ENCODE results near the gene SNAI3.

Gene SNAI3

GRCh38 chr16:88698646-88699045 lies 12.3 kb upstream of the SNAI3 start:
- Histone ChIP-seq H3K4me3 (ENCODE audit: low read length) (no peak overlapping the region), H3K27ac (ENCODE audit: low read length) (no peak overlapping the region), H3K36me3 (replicated peaks; ENCODE audit: low read depth, low read length) (peaks cover 14% of the 10 kb centered on the region), H3K4me1 (ENCODE audit: low read length) (peaks cover 17% of the 10 kb centered on the region), H2AFZ (ENCODE audit: low read depth, low read length) (no peak overlapping the region), H3K4me2 (ENCODE audit: low read length) (no peak overlapping the region), H3K9me3 (ENCODE audit: insufficient read depth, low read length) (no peaks in the 10 kb centered on the region), H3K27me3 (ENCODE audit: low read depth, low read length) (no peaks in the 10 kb centered on the region), H3K9ac (ENCODE audit: low read length) (no peak overlapping the region), H4K20me1 (ENCODE audit: insufficient read depth, low read length) (no peaks in the 10 kb centered on the region), H3K79me2 (ENCODE audit: low read length) (peaks cover 16% of the 10 kb centered on the region; the same call in 1 of the 2 replicates)
- TF ChIP-seq EZH2phosphoT487 (IDR thresholded peaks at IDR 0.05; ENCODE audit: low read depth) (no peak), CTCF (IDR thresholded peaks at IDR 0.05; ENCODE audit: low read depth, low read length) (no peak)

GRCh38 chr16:88697831-88698615 lies 11.7 kb upstream of the SNAI3 start:
- no peaks in the 10 kb centered on the region for H4K20me1 ChIP-seq (ENCODE audit: insufficient read depth, low read length)

GRCh38 chr16:88697116-88697830 lies 11.0 kb upstream of the SNAI3 start:
- H3K36me3 ChIP-seq (replicated peaks; ENCODE audit: low read depth, low read length) = peaks cover 14% of the 10 kb centered on the region
- H3K4me3 ChIP-seq (ENCODE audit: low read length) = no peak overlapping the region
- H4K20me1 ChIP-seq (ENCODE audit: insufficient read depth, low read length) = no peaks in the 10 kb centered on the region
- peaks cover 2% of the 10 kb centered on the region; the same call in 1 of the 2 replicates for H3K27me3 ChIP-seq (ENCODE audit: low read depth, low read length)
- H3K9me3 ChIP-seq (ENCODE audit: insufficient read depth, low read length) = no peaks in the 10 kb centered on the region
- peaks cover 18% of the 10 kb centered on the region for H3K4me1 ChIP-seq (ENCODE audit: low read length)
- no peak overlapping the region for H3K4me2 ChIP-seq (ENCODE audit: low read length)
- peaks cover 8% of the 10 kb centered on the region; the same call in 1 of the 2 replicates for H3K79me2 ChIP-seq (ENCODE audit: low read length)
- no peak overlapping the region for H2AFZ ChIP-seq (ENCODE audit: low read depth, low read length)
- no peak overlapping the region for H3K9ac ChIP-seq (ENCODE audit: low read length)
- TF ChIP-seq EZH2phosphoT487 (IDR thresholded peaks at IDR 0.05; ENCODE audit: low read depth) = no peak
- no peak for TF ChIP-seq CTCF (IDR thresholded peaks at IDR 0.05; ENCODE audit: low read depth, low read length)
- H3K27ac ChIP-seq (ENCODE audit: low read length) = no peak overlapping the region

More at GRCh38 chr16:88697831-88698615, 11.7 kb upstream of the SNAI3 start:
- no peak overlapping the region for H3K4me3 ChIP-seq (ENCODE audit: low read length)
- H3K4me2 ChIP-seq (ENCODE audit: low read length) = no peak overlapping the region
- no peaks in the 10 kb centered on the region for H3K27me3 ChIP-seq (ENCODE audit: low read depth, low read length)
- H2AFZ ChIP-seq (ENCODE audit: low read depth, low read length) = no peak overlapping the region
- H3K36me3 ChIP-seq (replicated peaks; ENCODE audit: low read depth, low read length) = peaks cover 14% of the 10 kb centered on the region
- H3K9me3 ChIP-seq (ENCODE audit: insufficient read depth, low read length) = no peaks in the 10 kb centered on the region
- H3K9ac ChIP-seq (ENCODE audit: low read length) = no peak overlapping the region
- H3K27ac ChIP-seq (ENCODE audit: low read length) = no peak overlapping the region
- peak; percentile 47 for TF ChIP-seq CTCF (IDR thresholded peaks at IDR 0.05; ENCODE audit: low read depth, low read length)
- TF ChIP-seq EZH2phosphoT487 (IDR thresholded peaks at IDR 0.05; ENCODE audit: low read depth) = no peak
- H3K4me1 ChIP-seq (ENCODE audit: low read length) = peaks cover 17% of the 10 kb centered on the region
- H3K79me2 ChIP-seq (ENCODE audit: low read length) = peaks cover 10% of the 10 kb centered on the region; the same call in 1 of the 2 replicates

- H4K20me1 ChIP-seq (ENCODE audit: insufficient read depth, low read length) = no peaks in the 10 kb centered on the region
- peaks cover 3% of the 10 kb centered on the region; the same call in 1 of the 2 replicates for H3K79me2 ChIP-seq (ENCODE audit: low read length)
- H3K27me3 ChIP-seq (ENCODE audit: low read depth, low read length) = peaks cover 4% of the 10 kb centered on the region; the same call in 1 of the 2 replicates
- H3K27ac ChIP-seq (ENCODE audit: low read length) = no peak overlapping the region
- TF ChIP-seq CTCF (IDR thresholded peaks at IDR 0.05; ENCODE audit: low read depth, low read length) (no peak), EZH2phosphoT487 (IDR thresholded peaks at IDR 0.05; ENCODE audit: low read depth) (no peak)
- H3K4me3 ChIP-seq (ENCODE audit: low read length) = no peak overlapping the region
- peaks cover 18% of the 10 kb centered on the region for H3K4me1 ChIP-seq (ENCODE audit: low read length)
- H3K9ac ChIP-seq (ENCODE audit: low read length) = no peak overlapping the region
- no peak overlapping the region for H2AFZ ChIP-seq (ENCODE audit: low read depth, low read length)
- no peak overlapping the region for H3K4me2 ChIP-seq (ENCODE audit: low read length)
- no peaks in the 10 kb centered on the region for H3K9me3 ChIP-seq (ENCODE audit: insufficient read depth, low read length)
- H3K36me3 ChIP-seq (replicated peaks; ENCODE audit: low read depth, low read length) = peaks cover 11% of the 10 kb centered on the region
These were observed 10.1 kb upstream of the SNAI3 start for GRCh38 chr16:88696441-88696840.

All from OCI-LY3 (cell line).